IPS DF 6.9 (cell line): ENCODE measurements around the gene GBP4.

Experiments used
- DNase-seq: peaks from one replicate; pipeline ENCODE4 v3.0.0-alpha.2; 2013; ENCODE audit warnings: low read depth, low spot score
- H3K27ac ChIP-seq: one replicate; pipeline ENCODE4 v1.5.1; 2013; ENCODE audit warnings: low read length, control low read depth
- H3K27me3 ChIP-seq: 2 replicates; pipeline ENCODE4 v1.6.1; 2013; ENCODE audit warnings: mild to moderate bottlenecking, low read length; ENCODE audit not compliant: control insufficient read depth, insufficient read depth
- H3K36me3 ChIP-seq: 2 replicates; pipeline ENCODE4 v1.6.1; 2013; ENCODE audit warnings: low read length; ENCODE audit not compliant: control insufficient read depth, insufficient read depth
- H3K4me1 ChIP-seq: 2 replicates; pipeline ENCODE4 v1.6.1; 2013; ENCODE audit warnings: low read length; ENCODE audit not compliant: control insufficient read depth, insufficient read depth
- H3K4me3 ChIP-seq: 2 replicates; pipeline ENCODE4 v1.5.1; 2013; ENCODE audit warnings: mild to moderate bottlenecking, low read length
- H3K9me3 ChIP-seq: 2 replicates; pipeline ENCODE4 v1.6.1; 2013; ENCODE audit warnings: low read length, inconsistent platforms; ENCODE audit not compliant: control insufficient read depth, insufficient read depth
- WGBS: extraction: QIAGEN DNeasy Blood & Tissue Kit; methylation state at CpG from one replicate; pipeline ENCODE4 v1.1.7; 2013; ENCODE audit warnings: mixed read lengths, missing lambda C conversion rate; ENCODE audit not compliant: insufficient read length, insufficient coverage; 5-methylcytosine and 5-hydroxymethylcytosine counted together

Gene GBP4

GRCh38 chr1:89147678-89148658 lies 50.8 kb downstream of the GBP4 start:
- H3K4me3 ChIP-seq, result no peak overlapping the region
- H3K4me1 ChIP-seq, result no peaks in the 10 kb centered on the region
- H3K9me3 ChIP-seq, result no peaks in the 10 kb centered on the region
- no CpG with 5 or more reads among the region's 3 CpGs for WGBS
- no peaks in the 10 kb centered on the region for H3K27me3 ChIP-seq
- H3K36me3 ChIP-seq, result no peaks in the 10 kb centered on the region
- H3K27ac ChIP-seq, result no peak overlapping the region
- no peak for DNase-seq

GRCh38 chr1:89146721-89147120 lies 52.0 kb downstream of the GBP4 start:
- Histone ChIP-seq H3K4me3 (no peak overlapping the region), H3K36me3 (no peaks in the 10 kb centered on the region), H3K4me1 (no peaks in the 10 kb centered on the region), H3K9me3 (no peaks in the 10 kb centered on the region), H3K27me3 (no peaks in the 10 kb centered on the region), H3K27ac (no peak overlapping the region)
- DNase-seq, result no peak
- WGBS, result no CpG with 5 or more reads among the region's 3 CpGs

GRCh38 chr1:89143484-89143883 lies 55.3 kb downstream of the GBP4 start:
- no CpG with 5 or more reads among the region's 2 CpGs for WGBS
- no peak overlapping the region for H3K4me3 ChIP-seq
- DNase-seq, result no peak
- no peaks in the 10 kb centered on the region for H3K36me3 ChIP-seq
- no peak overlapping the region for H3K27ac ChIP-seq
- no peaks in the 10 kb centered on the region for H3K9me3 ChIP-seq
- no peaks in the 10 kb centered on the region for H3K27me3 ChIP-seq
- no peaks in the 10 kb centered on the region for H3K4me1 ChIP-seq

- Histone ChIP-seq H3K36me3 (no peaks in the 10 kb centered on the region), H3K27ac (no peak overlapping the region), H3K27me3 (no peaks in the 10 kb centered on the region), H3K4me1 (no peaks in the 10 kb centered on the region), H3K4me3 (no peak overlapping the region), H3K9me3 (no peaks in the 10 kb centered on the region)
- no CpG with 5 or more reads among the region's 4 CpGs for WGBS
- DNase-seq, result no peak
Measured at GRCh38 chr1:89142160-89142559, 56.6 kb downstream of the GBP4 start.

- no peak overlapping the region for H3K4me3 ChIP-seq
- no peaks in the 10 kb centered on the region for H3K36me3 ChIP-seq
- WGBS, result no CpG with 5 or more reads among the region's 1 CpG
- H3K4me1 ChIP-seq, result no peaks in the 10 kb centered on the region
- H3K9me3 ChIP-seq, result no peaks in the 10 kb centered on the region
- no peak for DNase-seq
- no peak overlapping the region for H3K27ac ChIP-seq
- H3K27me3 ChIP-seq, result no peaks in the 10 kb centered on the region
Measured at GRCh38 chr1:89133747-89134146, 65.0 kb downstream of the GBP4 start.
